Fibroblast of lung (primary cell): Measurements from ENCODE around the gene NECTIN3.

Source experiments
- EZH2 ChIP-seq: IDR thresholded peaks from 2 replicates; pipeline ENCODE4 v1.5.1; 2012; ENCODE audit warnings: low read length, control low read depth, mild to moderate bottlenecking; ENCODE audit errors: missing control alignments
- TF ChIP-seq, protein P1 (sequence below), 2 donors: IDR thresholded peaks in 1 of 2; conservative IDR thresholded peaks in 1 of 2; 1 replicate in 1 of 2; 2 replicates in 1 of 2; pipeline ENCODE4 v1.5.1; 2011 to 2012; ENCODE audit warnings: low read length in 2 of 2, control low read depth in 1 of 2, inconsistent platforms in 1 of 2, low read depth in 1 of 2, mild to moderate bottlenecking in 1 of 2

DNA sequence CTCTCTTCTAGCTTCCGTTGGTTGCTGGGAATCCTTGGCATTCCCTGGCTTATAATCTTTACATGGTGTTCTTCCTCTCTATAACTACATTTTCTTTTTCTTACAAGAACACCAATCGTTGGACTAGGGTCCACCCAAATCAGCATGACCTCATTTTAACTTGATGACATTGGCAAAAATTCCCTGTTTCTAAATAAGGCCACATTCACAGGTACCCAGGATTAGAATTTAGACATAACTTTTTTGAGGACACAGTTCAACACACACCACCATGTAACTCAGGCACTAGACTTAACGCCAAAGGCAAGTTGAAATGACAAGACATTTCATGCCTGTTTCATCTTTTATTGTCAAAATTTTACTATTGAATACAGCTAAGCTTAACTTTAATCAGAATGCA, 93.0 kb downstream of the NECTIN3 start:
- TF ChIP-seq, protein P1, sequence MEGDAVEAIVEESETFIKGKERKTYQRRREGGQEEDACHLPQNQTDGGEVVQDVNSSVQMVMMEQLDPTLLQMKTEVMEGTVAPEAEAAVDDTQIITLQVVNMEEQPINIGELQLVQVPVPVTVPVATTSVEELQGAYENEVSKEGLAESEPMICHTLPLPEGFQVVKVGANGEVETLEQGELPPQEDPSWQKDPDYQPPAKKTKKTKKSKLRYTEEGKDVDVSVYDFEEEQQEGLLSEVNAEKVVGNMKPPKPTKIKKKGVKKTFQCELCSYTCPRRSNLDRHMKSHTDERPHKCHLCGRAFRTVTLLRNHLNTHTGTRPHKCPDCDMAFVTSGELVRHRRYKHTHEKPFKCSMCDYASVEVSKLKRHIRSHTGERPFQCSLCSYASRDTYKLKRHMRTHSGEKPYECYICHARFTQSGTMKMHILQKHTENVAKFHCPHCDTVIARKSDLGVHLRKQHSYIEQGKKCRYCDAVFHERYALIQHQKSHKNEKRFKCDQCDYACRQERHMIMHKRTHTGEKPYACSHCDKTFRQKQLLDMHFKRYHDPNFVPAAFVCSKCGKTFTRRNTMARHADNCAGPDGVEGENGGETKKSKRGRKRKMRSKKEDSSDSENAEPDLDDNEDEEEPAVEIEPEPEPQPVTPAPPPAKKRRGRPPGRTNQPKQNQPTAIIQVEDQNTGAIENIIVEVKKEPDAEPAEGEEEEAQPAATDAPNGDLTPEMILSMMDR (conservative IDR thresholded peaks at IDR 0.05 in 1 of 2, IDR thresholded peaks at IDR 0.05 in 1 of 2; ENCODE audit: low read depth in 1 of 2, low read length in 2 of 2): no peak
- TF ChIP-seq EZH2: no peak
